GM11168 (cell line): ENCODE measurements around the gene AURKAIP1.
"Not testable (repeated sequence)": the region's sequence is repeated elsewhere in the genome, so short reads cannot be mapped to it uniquely, and the experiment has no call there.

Experiments used
- in situ Hi-C: fragments of 300-500 bp; cut with MboI; formaldehyde crosslinking; loops from one replicate; pipeline ENCODE4 v1.12.0; 2022; ENCODE audit warnings: low sequenced_read_pairs; ENCODE audit not compliant: unreplicated experiment

Gene AURKAIP1

GRCh38 chr1:1374929-1375662 is at the start of gene AURKAIP1:
Gene AURKAIP1 (minus strand): TSS chr1:1375207. CDS start chr1:1374756, 451 bp downstream.
- in situ Hi-C loops = no loop called here

GRCh38 chr1:1424707-1425106 is 49.7 kb upstream of the AURKAIP1 start:
- in situ Hi-C loops = no loop called here

GRCh38 chr1:1423245-1423597 is 48.2 kb upstream of the AURKAIP1 start:
- in situ Hi-C loops = no loop called here

GRCh38 chr1:1422465-1423244 is 47.6 kb upstream of the AURKAIP1 start:
- in situ Hi-C loops = no loop called here

GRCh38 chr1:1421907-1422464 is 47.0 kb upstream of the AURKAIP1 start:
- in situ Hi-C loops = no loop called here

GRCh38 chr1:1421147-1421906 is 46.3 kb upstream of the AURKAIP1 start, which contains the start of gene ANKRD65:
Gene ANKRD65 (minus strand): TSS chr1:1421276. CDS start chr1:1421005, 271 bp downstream.
- in situ Hi-C loops = no loop called here

- in situ Hi-C loops = no loop called here
These were observed 45.7 kb upstream of the AURKAIP1 start for GRCh38 chr1:1420654-1421141.

- in situ Hi-C loops = no loop called here
These were observed 45.0 kb upstream of the AURKAIP1 start for GRCh38 chr1:1419813-1420653.

GRCh38 chr1:1419363-1419812 is 44.4 kb upstream of the AURKAIP1 start:
- in situ Hi-C loops = no loop called here

- in situ Hi-C loops = no loop called here
These were observed 43.7 kb upstream of the AURKAIP1 start for GRCh38 chr1:1418464-1419362.

- in situ Hi-C loops = not testable (repeated sequence)
These were observed 42.9 kb upstream of the AURKAIP1 start for GRCh38 chr1:1417825-1418463.

- in situ Hi-C loops = not testable (repeated sequence)
These were observed 42.4 kb upstream of the AURKAIP1 start for GRCh38 chr1:1417396-1417795.

- in situ Hi-C loops = no loop called here
These were observed 40.7 kb upstream of the AURKAIP1 start for GRCh38 chr1:1415751-1416150.

GRCh38 chr1:1412311-1412902 is 37.4 kb upstream of the AURKAIP1 start:
- in situ Hi-C loops = not testable (repeated sequence)

- in situ Hi-C loops = no loop called here
These were observed 36.6 kb upstream of the AURKAIP1 start for GRCh38 chr1:1411626-1412025.

GRCh38 chr1:1410238-1410637 is 35.2 kb upstream of the AURKAIP1 start:
- in situ Hi-C loops = not testable (repeated sequence)

GRCh38 chr1:1407636-1408318 is 32.8 kb upstream of the AURKAIP1 start:
- in situ Hi-C loops = no loop called here
